Calu3 (cell line): ENCODE measurements around the gene TP53TG5. TPM values are rescaled to one million over a fixed set of nuclear protein-coding genes. Genes with fewer than 3 reads are reported as not detected.

ENCODE experiments used
- BruUV-seq: library from RNA; stranded (reverse); fragments of 400-500 nt; replicated peaks from 2 replicates; lab custom pipeline; 2021; lab: Mats Ljungman, UMichigan
- CTCF ChIA-PET: fragments of 300-600 bp; sonication (Branson Sonifier 250); formaldehyde crosslinking; loops from one replicate; lab custom pipeline; 2022; ENCODE audit warnings: antibody characterized with exemption; lab: Charles Lee
- DNase-seq: peaks from one replicate; pipeline ENCODE4 v3.0.0; 2022
- H3K27ac Mint-ChIP-seq: one replicate; pipeline ENCODE4 v1.8.0; 2022; ENCODE audit warnings: mixed read lengths; ENCODE audit not compliant: unreplicated experiment
- H3K27me3 Mint-ChIP-seq: one replicate; pipeline ENCODE4 v1.8.0; 2022; ENCODE audit warnings: mixed read lengths; ENCODE audit not compliant: unreplicated experiment
- H3K36me3 Mint-ChIP-seq: one replicate; pipeline ENCODE4 v1.8.0; 2022; ENCODE audit warnings: mild to moderate bottlenecking, moderate library complexity, mixed read lengths; ENCODE audit not compliant: insufficient read depth, unreplicated experiment
- H3K4me1 Mint-ChIP-seq: one replicate; pipeline ENCODE4 v1.8.0; 2022; ENCODE audit warnings: mild to moderate bottlenecking, low read depth, mixed read lengths; ENCODE audit not compliant: unreplicated experiment
- H3K4me3 Mint-ChIP-seq: one replicate; pipeline ENCODE4 v1.8.0; 2022; ENCODE audit warnings: mild to moderate bottlenecking, low read depth, moderate library complexity, mixed read lengths; ENCODE audit not compliant: unreplicated experiment
- H3K9me3 Mint-ChIP-seq: one replicate; pipeline ENCODE4 v1.8.0; 2022; ENCODE audit warnings: low read depth, mixed read lengths; ENCODE audit not compliant: unreplicated experiment
- intact Hi-C: fragments of 100-400 bp; cut with micrococcal nuclease; formaldehyde crosslinking; loops from one replicate; pipeline ENCODE4 v1.10.0; 2022; ENCODE audit not compliant: unreplicated experiment
- total RNA-seq: library from RNA; stranded (reverse); gene quantifications from 2 replicates; pipeline ENCODE4 v1.2.3, GENCODE V29; 2022
- TF ChIP-seq, protein P1 (sequence below): fragments of 200-600 bp; IDR thresholded peaks from one replicate; pipeline ENCODE4 v1.8.0; 2022; ENCODE audit warnings: antibody characterized with exemption; ENCODE audit not compliant: unreplicated experiment

Gene TP53TG5
- total RNA-seq, 1 experiment from 2014 or later, result 0.52 TPM

DNA sequence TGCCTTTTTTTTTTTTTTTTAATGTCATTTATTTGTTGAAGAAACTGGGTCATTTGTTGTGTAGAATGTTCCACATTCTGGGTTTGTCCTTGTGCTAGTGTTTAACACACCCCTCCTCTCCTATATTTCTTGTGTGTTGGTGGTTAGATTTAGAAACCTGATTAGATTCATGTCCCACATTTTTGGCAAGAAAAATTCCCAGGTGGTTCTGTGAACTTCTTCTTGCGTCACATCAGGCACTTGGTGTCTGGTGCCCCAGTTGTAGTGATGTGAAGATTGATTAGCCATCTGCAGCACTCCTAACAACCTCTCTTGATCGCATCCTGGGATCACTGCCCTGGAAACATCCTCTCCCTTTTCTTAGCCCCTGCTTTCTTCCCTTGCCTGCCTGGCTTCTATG, 45.6 kb upstream of the TP53TG5 start:
- intact Hi-C loops, result no loop called here
- H3K4me3 Mint-ChIP-seq, result no peak overlapping the region
- no TSS peak for BruUV-seq
- H3K4me1 Mint-ChIP-seq, result peaks cover 13% of the 10 kb centered on the region
- CTCF ChIA-PET, result interaction anchor here (0.6 kb wide), 1 partner anchor 27 kb away, joined by 3 read pairs; no protein-coding TSS in a partner anchor
- H3K36me3 Mint-ChIP-seq, result peaks cover 35% of the 10 kb centered on the region
- no peak for DNase-seq
- TF ChIP-seq, protein P1, sequence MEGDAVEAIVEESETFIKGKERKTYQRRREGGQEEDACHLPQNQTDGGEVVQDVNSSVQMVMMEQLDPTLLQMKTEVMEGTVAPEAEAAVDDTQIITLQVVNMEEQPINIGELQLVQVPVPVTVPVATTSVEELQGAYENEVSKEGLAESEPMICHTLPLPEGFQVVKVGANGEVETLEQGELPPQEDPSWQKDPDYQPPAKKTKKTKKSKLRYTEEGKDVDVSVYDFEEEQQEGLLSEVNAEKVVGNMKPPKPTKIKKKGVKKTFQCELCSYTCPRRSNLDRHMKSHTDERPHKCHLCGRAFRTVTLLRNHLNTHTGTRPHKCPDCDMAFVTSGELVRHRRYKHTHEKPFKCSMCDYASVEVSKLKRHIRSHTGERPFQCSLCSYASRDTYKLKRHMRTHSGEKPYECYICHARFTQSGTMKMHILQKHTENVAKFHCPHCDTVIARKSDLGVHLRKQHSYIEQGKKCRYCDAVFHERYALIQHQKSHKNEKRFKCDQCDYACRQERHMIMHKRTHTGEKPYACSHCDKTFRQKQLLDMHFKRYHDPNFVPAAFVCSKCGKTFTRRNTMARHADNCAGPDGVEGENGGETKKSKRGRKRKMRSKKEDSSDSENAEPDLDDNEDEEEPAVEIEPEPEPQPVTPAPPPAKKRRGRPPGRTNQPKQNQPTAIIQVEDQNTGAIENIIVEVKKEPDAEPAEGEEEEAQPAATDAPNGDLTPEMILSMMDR, result no peak
- H3K27me3 Mint-ChIP-seq, result no peaks in the 10 kb centered on the region
- H3K9me3 Mint-ChIP-seq, result no peaks in the 10 kb centered on the region
- H3K27ac Mint-ChIP-seq, result no peak overlapping the region

DNA sequence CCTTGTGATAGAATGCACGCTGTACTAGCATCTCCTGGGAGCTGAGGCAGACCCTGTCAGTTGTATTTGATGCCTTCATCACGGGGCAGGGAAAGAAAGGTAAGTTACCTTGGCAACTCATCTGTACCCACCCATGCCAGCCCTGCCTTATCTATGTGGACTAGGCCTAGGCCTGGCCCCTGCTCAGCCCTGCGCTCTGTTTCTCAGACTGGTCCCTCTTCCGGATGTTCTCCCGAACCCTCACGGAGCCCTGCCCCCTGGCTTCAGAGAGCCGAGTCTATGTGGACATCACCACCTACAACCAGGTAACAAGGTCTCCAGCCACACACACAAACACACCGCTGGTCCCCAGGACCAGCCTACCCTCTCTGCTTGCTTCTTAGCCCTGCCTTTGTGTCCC, 42.0 kb upstream of the TP53TG5 start:
- TF ChIP-seq, protein P1, result no peak
- DNase-seq, result no peak
- CTCF ChIA-PET, result interaction anchor here (1.0 to 1.6 kb wide), 4 partner anchors 9 to 97 kb away, joined by 4 to 10 read pairs (median 7); no protein-coding TSS in a partner anchor
- H3K36me3 Mint-ChIP-seq, result peaks cover 46% of the 10 kb centered on the region
- peak overlapping the region; percentile 81 for H3K27ac Mint-ChIP-seq
- intact Hi-C loops, result no loop called here
- H3K4me1 Mint-ChIP-seq, result peaks cover 23% of the 10 kb centered on the region
- no TSS peak for BruUV-seq
- H3K9me3 Mint-ChIP-seq, result no peaks in the 10 kb centered on the region
- H3K27me3 Mint-ChIP-seq, result no peaks in the 10 kb centered on the region
- no peak overlapping the region for H3K4me3 Mint-ChIP-seq

DNA sequence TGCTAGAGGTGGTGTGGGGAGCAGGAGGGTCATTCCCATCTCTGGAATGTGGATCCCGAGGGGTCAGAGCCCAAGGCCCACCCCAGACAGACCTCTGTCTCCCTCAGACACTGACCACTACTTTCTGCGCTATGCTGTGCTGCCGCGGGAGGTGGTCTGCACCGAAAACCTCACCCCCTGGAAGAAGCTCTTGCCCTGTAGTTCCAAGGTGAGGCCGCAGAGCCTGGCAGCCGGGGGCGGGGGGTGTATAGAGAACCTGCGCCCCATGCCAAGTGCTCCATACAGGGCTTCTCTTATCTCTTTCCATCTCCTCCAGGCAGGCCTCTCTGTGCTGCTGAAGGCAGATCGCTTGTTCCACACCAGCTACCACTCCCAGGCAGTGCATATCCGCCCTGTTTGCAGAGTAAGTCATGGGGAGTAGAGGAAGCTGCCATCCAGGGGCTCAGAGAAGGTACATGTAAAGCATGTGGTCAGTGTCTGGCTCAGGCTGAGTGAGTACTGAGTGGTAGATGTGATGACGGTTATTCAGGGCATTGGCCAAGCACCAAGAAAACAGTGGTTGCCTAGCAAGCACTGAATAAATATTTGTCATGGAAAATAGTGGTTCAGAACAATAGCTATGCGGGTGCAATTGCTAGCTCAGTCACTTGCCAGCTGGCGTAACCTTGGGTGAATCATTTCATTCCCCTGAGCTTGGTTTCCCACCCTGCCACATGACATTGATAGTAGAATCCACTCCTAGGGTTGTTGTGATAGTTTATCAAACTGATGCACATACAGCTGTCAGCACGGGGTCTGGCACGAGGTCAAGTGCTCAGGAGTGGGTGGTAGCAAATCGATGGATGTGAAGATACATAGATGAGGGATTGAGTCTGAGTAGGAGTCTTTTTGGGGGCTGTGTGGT, 41.3 kb upstream of the TP53TG5 start:
- CTCF ChIA-PET, result interaction anchor here (0.6 to 1.6 kb wide), 5 partner anchors 10 to 96 kb away, joined by 3 to 10 read pairs (median 5); no protein-coding TSS in a partner anchor
- H3K4me3 Mint-ChIP-seq, result no peak overlapping the region
- intact Hi-C loops, result no loop called here
- no peaks in the 10 kb centered on the region for H3K9me3 Mint-ChIP-seq
- no TSS peak for BruUV-seq
- H3K27me3 Mint-ChIP-seq, result no peaks in the 10 kb centered on the region
- peak overlapping the region; percentile 81 for H3K27ac Mint-ChIP-seq
- H3K4me1 Mint-ChIP-seq, result peaks cover 23% of the 10 kb centered on the region
- peak; percentile 57 for DNase-seq
- peaks cover 42% of the 10 kb centered on the region for H3K36me3 Mint-ChIP-seq
- TF ChIP-seq, protein P1, result no peak

DNA sequence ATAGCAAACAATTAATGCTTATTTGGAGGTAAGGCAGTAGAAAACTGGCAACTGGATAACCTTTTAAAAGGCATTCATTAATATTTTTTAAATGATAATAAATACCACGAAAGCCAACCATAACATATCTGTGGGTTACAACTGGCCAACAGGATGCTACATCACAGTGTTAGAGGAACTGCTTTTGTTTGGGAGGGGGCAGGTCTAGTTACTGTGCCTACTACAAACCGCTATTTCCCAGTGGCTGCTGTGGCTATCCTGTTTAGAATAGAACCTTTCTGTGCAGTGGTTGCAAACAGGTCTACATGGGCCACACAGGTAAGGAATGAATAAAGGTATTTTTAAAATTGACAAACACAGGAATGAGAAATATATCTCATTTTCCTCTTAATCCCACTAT, 38.8 kb upstream of the TP53TG5 start:
- Mint-ChIP-seq H3K27ac (peak overlapping the region; percentile 80), H3K36me3 (peaks cover 29% of the 10 kb centered on the region), H3K9me3 (no peaks in the 10 kb centered on the region), H3K27me3 (no peaks in the 10 kb centered on the region), H3K4me3 (peak overlapping the region; percentile 92), H3K4me1 (peaks cover 23% of the 10 kb centered on the region)
- no peak for DNase-seq
- BruUV-seq, result TSS peak; percentile 49
- TF ChIP-seq, protein P1, result no peak
- CTCF ChIA-PET, result interaction anchor here (1.2 to 2.1 kb wide), 2 partner anchors 20 kb away, joined by 5 to 10 read pairs; no protein-coding TSS in a partner anchor
- intact Hi-C loops, result loop anchor here (2.0 kb wide), 1 partner anchor 54 kb away; the partner anchor contains the start of gene SYS1
